Mucosa of gallbladder (tissue), 1 donor: ENCODE measurements around the gene PRMT2. TPM values are rescaled to one million over a fixed set of nuclear protein-coding genes. Genes with fewer than 3 reads are reported as not detected.
A peak's percentile ranks its signal among the peaks of the same experiment; 100 is the strongest.

Source experiments
- DNase-seq: peaks from one replicate; pipeline ENCODE4 v3.0.0-alpha.2; 2020; ENCODE audit warnings: low spot score
- total RNA-seq: library from RNA; stranded (reverse); gene quantifications from one replicate; pipeline ENCODE4 v1.2.1, GENCODE V29; 2021
- donor health status: DM: no; HTN: no; CAD: no.

The PRMT2 gene
- total RNA-seq, 1 donor from 2014 or later, result 104 TPM

- no peak for DNase-seq
These were observed 6.2 kb downstream of the PRMT2 start for GRCh38 chr21:46641656-46642055.

- DNase-seq, result no peak
These were observed 8.1 kb downstream of the PRMT2 start for GRCh38 chr21:46643379-46644177.

GRCh38 chr21:46645840-46646239, 10.4 kb downstream of the PRMT2 start:
- no peak for DNase-seq

GRCh38 chr21:46646541-46647154, 11.2 kb downstream of the PRMT2 start:
- no peak for DNase-seq

GRCh38 chr21:46648539-46648938, 13.1 kb downstream of the PRMT2 start:
- DNase-seq, result no peak

GRCh38 chr21:46649356-46649755, 13.9 kb downstream of the PRMT2 start:
- DNase-seq, result no peak

- no peak for DNase-seq
These were observed 15.1 kb downstream of the PRMT2 start for GRCh38 chr21:46650476-46651098.

GRCh38 chr21:46651121-46651520, 15.6 kb downstream of the PRMT2 start:
- no peak for DNase-seq

GRCh38 chr21:46655230-46655629, 19.8 kb downstream of the PRMT2 start:
- no peak for DNase-seq

- no peak for DNase-seq
These were observed 21.3 kb downstream of the PRMT2 start for GRCh38 chr21:46656820-46657219.

GRCh38 chr21:46660505-46660904, 25.0 kb downstream of the PRMT2 start:
- DNase-seq, result no peak

GRCh38 chr21:46661211-46661625, 25.7 kb downstream of the PRMT2 start:
- DNase-seq, result peak; percentile 49

- no peak for DNase-seq
These were observed 26.3 kb downstream of the PRMT2 start for GRCh38 chr21:46661642-46662366.

- DNase-seq, result no peak
These were observed 26.8 kb downstream of the PRMT2 start for GRCh38 chr21:46662367-46662654.

- no peak for DNase-seq
These were observed 27.5 kb downstream of the PRMT2 start for GRCh38 chr21:46662765-46663500.

GRCh38 chr21:46663754-46664153, 28.3 kb downstream of the PRMT2 start:
- DNase-seq, result no peak

- DNase-seq, result no peak
These were observed 29.0 kb downstream of the PRMT2 start for GRCh38 chr21:46664316-46664995.

- DNase-seq, result no peak
These were observed 30.1 kb downstream of the PRMT2 start for GRCh38 chr21:46665566-46665965.

GRCh38 chr21:46666941-46667740, 31.7 kb downstream of the PRMT2 start:
- DNase-seq, result no peak

GRCh38 chr21:46667741-46668380, 32.4 kb downstream of the PRMT2 start:
- no peak for DNase-seq
